HEK293 (cell line): ENCODE results near the gene UCK1.

Experiments used
- CTCF ChIP-seq: fragments of 450-650 bp; formaldehyde crosslinking; IDR thresholded peaks from 2 replicates; pipeline ENCODE4 v1.5.1; 2016; ENCODE audit warnings: missing biosample characterization, missing genetic modification characterization
- OVOL3 ChIP-seq: fragments of 450-650 bp; formaldehyde crosslinking; IDR thresholded peaks from 2 replicates; pipeline ENCODE4 v1.5.1; 2016; ENCODE audit warnings: missing biosample characterization, missing genetic modification characterization
- PRDM4 ChIP-seq: fragments of 450-650 bp; formaldehyde crosslinking; IDR thresholded peaks from 2 replicates; pipeline ENCODE4 v1.5.1; 2017; ENCODE audit warnings: missing biosample characterization, missing genetic modification characterization
- REST ChIP-seq: fragments of 450-650 bp; formaldehyde crosslinking; IDR thresholded peaks from 2 replicates; pipeline ENCODE4 v1.5.1; 2016; ENCODE audit warnings: missing biosample characterization, missing genetic modification characterization
- TCF7L2 ChIP-seq: IDR thresholded peaks from 2 replicates; pipeline ENCODE4 v1.6.1; 2011; ENCODE audit warnings: low read depth, mild to moderate bottlenecking, inconsistent platforms, low read length, moderate library complexity, borderline replicate concordance
- YY1 ChIP-seq: fragments of 450-650 bp; formaldehyde crosslinking; IDR thresholded peaks from 2 replicates; pipeline ENCODE4 v1.5.1; 2018; ENCODE audit warnings: missing biosample characterization, missing genetic modification characterization
- ZBTB11 ChIP-seq: fragments of 450-650 bp; formaldehyde crosslinking; conservative IDR thresholded peaks from 2 replicates; pipeline ENCODE4 v1.5.1; 2016; ENCODE audit warnings: low read depth, missing biosample characterization, missing genetic modification characterization
- ZBTB21 ChIP-seq: fragments of 450-650 bp; formaldehyde crosslinking; IDR thresholded peaks from 2 replicates; pipeline ENCODE4 v1.5.1; 2017; ENCODE audit warnings: missing biosample characterization, missing genetic modification characterization
- ZBTB49 ChIP-seq: fragments of 450-650 bp; formaldehyde crosslinking; IDR thresholded peaks from 2 replicates; pipeline ENCODE4 v1.5.1; 2016; ENCODE audit warnings: missing biosample characterization, missing genetic modification characterization, low read depth
- ZNF19 ChIP-seq: fragments of 450-650 bp; formaldehyde crosslinking; IDR thresholded peaks from 2 replicates; pipeline ENCODE4; 2016; ENCODE audit warnings: missing biosample characterization, missing genetic modification characterization, low read depth
- ZNF211 ChIP-seq: fragments of 450-650 bp; formaldehyde crosslinking; IDR thresholded peaks from 2 replicates; pipeline ENCODE4 v1.5.1; 2016; ENCODE audit warnings: low read depth, missing biosample characterization, missing genetic modification characterization
- ZNF391 ChIP-seq: fragments of 450-650 bp; formaldehyde crosslinking; IDR thresholded peaks from 2 replicates; pipeline ENCODE4 v1.5.1; 2016; ENCODE audit warnings: low read depth, missing biosample characterization, missing genetic modification characterization, borderline replicate concordance

- TF ChIP-seq YY1 (no peak), ZNF211 (tag by site-specific recombination) (no peak), PRDM4 (tag by site-specific recombination) (no peak), ZNF19 (tag by site-specific recombination) (no peak), ZBTB11 (tag by site-specific recombination) (no peak), ZBTB21 (tag by site-specific recombination) (no peak), ZBTB49 (tag by site-specific recombination) (no peak), REST (tag by site-specific recombination) (no peak), TCF7L2 (no peak), CTCF (tag by site-specific recombination) (no peak), OVOL3 (tag by site-specific recombination) (no peak), ZNF391 (tag by site-specific recombination) (no peak)
Measured at GRCh38 chr9:131565369-131565768, 34.3 kb upstream of the UCK1 start.
